SK-N-SH (cell line): Measurements from ENCODE around the gene SLC35A4.

ENCODE experiments used
- JUND ChIP-seq: IDR thresholded peaks from 2 replicates; pipeline ENCODE4 v1.4.0; 2012
- RFX5 ChIP-seq: IDR thresholded peaks from 2 replicates; pipeline ENCODE4 v1.6.1; 2012; ENCODE audit warnings: mild to moderate bottlenecking, improper control_type of control experiment, low read length
- TF ChIP-seq, protein P1 (sequence below): fragments of 200-600 bp; sonication (generic); IDR thresholded peaks from 2 replicates; pipeline ENCODE4 v1.6.1; 2017; ENCODE audit warnings: antibody characterized with exemption, mild to moderate bottlenecking, moderate library complexity

DNA sequence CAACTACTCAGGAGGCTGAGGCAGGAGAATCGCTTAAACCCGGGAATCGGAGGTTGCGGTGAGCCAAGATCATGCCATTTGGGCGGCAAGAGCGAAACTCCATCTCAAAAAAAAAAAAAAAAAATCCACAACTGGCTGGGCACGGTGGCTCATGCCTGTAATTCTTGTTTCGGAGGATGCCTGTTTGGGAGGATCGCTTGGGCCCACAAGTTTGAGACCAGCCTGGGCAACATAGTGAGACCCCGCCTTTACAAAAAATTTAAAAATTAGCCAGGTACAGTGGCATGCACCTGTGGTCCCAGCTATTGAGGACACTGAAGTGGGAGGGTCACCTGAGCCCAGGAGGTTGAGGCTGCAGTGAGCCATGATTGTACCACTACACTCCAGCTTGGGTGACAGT is 19.0 kb upstream of the SLC35A4 start:
- TF ChIP-seq RFX5 (no peak), JUND (no peak)
- TF ChIP-seq, protein P1, sequence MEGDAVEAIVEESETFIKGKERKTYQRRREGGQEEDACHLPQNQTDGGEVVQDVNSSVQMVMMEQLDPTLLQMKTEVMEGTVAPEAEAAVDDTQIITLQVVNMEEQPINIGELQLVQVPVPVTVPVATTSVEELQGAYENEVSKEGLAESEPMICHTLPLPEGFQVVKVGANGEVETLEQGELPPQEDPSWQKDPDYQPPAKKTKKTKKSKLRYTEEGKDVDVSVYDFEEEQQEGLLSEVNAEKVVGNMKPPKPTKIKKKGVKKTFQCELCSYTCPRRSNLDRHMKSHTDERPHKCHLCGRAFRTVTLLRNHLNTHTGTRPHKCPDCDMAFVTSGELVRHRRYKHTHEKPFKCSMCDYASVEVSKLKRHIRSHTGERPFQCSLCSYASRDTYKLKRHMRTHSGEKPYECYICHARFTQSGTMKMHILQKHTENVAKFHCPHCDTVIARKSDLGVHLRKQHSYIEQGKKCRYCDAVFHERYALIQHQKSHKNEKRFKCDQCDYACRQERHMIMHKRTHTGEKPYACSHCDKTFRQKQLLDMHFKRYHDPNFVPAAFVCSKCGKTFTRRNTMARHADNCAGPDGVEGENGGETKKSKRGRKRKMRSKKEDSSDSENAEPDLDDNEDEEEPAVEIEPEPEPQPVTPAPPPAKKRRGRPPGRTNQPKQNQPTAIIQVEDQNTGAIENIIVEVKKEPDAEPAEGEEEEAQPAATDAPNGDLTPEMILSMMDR: no peak
